GM19468 (cell line): ENCODE results near the gene LUZP2.

ENCODE experiments used
- ATAC-seq: cut with Tn5 transposase; IDR thresholded peaks from one replicate; pipeline ENCODE4 v1.9.1; 2021; ENCODE audit warnings: mild to moderate bottlenecking, moderate library complexity, moderate number of reproducible peaks; ENCODE audit not compliant: unreplicated experiment; ENCODE audit errors: extremely low read depth

The LUZP2 gene

DNA sequence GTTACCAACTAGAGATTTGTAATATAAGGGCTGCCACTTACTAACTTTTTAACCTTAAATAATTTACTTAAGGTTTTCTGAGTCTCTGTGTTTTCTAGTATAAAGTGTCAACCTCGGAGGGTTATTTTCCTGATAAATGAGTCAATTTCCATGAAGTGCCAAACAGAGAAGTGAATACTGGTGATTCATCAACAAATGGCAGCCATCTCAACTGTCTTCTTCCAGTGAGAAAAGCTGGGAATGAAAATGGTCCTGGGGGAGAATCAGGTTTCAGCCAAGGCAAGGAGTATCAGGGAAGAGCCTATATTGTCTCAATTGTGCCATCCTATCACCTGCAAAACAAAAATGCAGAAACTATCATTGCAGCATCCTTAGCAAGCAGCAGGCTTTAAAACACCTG is 129.1 kb downstream of the LUZP2 start:
- ATAC-seq: no peak

DNA sequence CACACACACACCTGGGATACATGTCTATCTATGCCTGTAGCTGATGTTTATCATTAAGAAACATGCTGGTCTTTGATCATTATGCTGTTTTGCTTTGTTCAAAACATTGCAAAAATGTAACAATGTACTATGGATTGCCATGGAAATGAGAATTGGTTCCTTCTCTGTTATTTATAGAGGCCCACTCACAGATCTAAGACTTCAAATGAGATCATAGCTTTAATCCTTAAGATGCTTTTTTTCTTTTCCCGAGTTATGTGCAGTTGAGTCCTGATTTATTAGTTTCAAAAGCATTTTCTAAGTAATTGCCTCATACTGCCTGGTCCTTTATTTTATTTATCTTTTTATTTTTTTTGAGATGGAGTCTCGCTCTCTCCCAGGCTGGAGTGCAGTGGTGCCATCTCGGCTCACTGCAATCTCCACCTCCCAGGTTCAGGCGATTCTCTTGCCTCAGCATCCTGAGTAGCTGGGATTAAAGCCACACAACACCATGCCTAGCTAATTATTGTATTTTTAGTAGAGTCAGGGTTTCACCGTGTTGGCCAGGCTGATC is 131.4 kb downstream of the LUZP2 start:
- no peak for ATAC-seq

DNA sequence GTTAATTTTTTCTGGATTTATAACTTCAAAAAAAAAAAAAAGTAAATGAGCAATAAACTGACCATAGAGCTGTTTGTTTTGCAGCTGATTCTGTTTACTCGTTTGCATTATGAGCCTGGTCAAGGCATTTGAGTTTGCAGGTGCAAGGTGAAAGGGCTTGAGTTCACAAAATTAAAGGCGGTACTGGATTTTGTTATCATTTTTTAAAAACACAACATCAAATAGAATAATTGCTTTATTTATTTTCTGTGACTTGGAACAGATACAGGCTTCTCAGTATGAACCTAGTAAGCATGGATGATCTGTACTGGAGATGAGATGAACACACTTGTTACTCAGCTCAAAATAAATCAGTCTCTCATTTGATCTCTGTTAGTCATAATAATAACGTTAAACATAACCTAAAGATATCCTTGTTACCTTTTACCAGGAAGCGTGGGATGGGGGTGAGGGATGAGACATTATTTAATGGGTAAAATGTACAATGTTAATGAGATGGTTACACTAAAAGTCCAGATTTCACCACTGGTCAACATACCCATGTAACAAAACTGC is 137.8 kb downstream of the LUZP2 start:
- no peak for ATAC-seq

DNA sequence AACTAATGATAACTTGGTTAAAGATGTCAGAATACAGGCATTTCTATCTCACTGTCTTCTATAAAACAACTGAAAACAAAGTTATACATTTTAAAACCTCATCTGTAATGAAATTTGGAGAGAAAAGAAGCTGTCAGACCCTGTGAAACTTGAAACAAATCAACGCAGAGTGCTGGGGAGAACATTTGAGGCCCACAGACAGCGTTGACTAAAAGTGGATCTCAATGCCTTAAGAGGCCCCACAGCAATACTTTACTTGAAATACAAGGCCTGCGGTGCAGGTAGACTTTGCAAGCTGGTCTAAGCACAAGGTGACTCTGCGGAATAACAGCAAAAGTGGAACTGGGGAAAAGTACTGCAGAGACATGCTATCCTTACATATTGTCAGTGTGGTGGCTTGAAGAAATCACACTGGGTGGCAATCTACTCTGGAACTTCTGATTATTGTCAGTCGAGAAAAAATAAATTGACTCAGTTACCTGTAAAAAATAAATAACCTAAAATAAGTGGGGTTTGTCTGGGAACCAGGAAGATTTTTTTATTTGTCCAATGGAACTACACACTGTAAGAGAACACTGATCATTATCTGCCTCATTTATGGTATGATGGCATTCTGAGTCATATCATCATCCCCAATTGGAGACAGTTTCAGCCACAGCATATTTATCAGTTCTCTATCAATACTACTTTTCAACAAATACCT is 138.9 kb downstream of the LUZP2 start:
- no peak for ATAC-seq

DNA sequence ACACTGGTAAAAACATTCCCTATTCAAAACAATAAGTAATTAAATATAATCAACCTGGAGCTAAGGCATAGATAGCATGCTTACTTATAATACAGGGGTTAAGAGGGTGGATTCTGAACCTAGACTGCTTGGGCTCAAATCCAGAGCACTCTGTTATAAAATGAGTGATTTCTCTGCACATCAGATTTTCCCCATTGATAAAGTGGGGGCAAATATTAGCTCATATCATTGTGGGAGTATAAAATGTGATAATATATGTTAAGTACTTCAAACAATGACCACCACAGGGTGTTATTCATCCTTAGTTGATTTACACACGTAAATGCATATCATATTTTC is 139.4 kb downstream of the LUZP2 start:
- ATAC-seq: no peak

DNA sequence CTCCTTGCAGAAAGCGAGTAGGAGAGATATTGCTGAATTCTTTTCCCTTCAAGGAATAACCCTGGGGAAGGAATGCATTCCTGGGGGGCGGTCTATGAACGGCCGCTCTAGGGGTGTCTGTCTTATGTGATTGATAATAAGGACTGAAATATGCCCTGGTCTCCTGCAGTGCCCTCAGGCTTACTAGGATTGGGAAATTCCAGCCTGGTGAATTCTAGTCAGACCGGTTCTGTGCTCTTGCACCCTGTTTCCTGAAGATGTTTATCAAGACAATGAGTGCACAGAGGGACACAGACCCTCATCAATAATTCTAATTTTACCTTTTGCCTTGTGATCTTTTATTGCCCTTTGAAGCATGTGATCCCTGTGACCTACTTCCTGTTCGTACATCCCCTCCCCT is 140.7 kb downstream of the LUZP2 start:
- ATAC-seq: no peak

DNA sequence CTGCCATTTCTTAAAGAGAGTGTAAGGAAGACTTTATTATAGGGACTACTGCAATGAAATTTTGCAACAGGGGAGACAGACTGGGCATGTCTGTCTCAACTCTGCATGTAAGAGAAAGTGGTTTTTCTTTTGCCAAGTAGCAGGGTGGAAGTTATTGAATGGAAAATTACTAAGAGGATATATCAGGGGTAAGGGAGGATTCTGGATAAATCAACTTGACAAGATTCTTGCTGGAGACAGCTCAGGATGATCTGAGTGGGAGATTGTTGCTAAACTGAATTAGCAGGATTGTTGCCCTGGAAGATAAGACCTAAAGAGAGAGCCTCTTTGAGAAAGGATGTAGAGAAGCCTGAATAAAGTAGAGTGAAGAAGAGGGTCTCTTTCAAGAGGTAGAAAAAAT is 145.8 kb downstream of the LUZP2 start:
- ATAC-seq: no peak

DNA sequence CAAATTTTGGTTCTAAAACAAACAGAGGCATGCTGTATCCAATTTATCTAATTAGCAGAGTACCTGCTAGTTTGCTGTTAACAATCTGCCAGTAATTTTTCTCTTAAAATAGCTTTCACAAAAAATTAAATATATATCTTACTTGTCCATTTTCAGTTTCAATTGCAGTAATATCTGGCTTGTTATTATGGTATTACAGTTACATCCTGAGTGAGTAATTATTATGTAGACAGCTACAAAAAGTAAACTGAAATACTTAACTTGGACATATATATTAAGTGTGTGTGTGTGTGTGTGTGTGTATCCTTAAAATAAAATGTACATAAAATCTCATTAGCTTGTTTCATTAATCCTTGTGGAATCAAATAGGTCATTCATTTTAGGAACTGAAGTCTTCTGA is 148.7 kb downstream of the LUZP2 start:
- ATAC-seq: no peak

DNA sequence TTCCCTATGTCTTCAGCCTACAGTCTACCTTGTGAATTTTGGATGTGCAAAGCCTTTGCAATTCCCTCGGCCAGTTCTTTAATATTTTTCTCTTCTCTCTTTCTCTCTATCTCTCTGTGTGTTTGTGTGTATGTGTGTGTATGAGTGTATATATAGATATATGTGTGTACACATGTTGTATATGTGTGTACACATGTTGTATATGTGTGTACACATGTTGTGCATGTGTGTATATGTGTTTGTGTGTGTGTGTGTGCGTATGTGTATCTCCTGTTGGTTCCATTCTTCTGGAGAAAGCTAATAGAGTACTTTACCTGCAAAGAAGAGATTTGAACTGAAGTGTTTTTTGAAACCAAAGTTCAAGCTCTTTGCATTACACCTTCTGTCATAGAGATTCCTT is 155.0 kb downstream of the LUZP2 start:
- ATAC-seq: no peak

DNA sequence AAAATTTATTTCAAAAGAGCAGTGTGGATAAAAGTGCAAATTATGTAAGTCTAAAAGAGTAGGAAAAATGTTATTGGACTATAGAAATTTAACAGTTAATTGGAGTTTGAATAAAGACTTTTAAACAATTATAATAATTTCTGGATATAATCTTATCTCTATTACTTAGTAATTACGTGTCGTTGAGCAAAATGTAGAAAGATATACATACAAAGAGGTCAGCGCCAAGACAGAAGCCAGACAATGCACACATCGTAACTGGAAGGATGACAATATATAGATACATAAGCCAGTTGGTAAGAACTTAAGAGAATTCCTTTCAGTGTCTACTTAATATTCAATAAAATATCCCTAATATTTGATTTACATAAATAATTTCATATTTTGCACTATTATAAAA is 157.0 kb downstream of the LUZP2 start:
- ATAC-seq: no peak

DNA sequence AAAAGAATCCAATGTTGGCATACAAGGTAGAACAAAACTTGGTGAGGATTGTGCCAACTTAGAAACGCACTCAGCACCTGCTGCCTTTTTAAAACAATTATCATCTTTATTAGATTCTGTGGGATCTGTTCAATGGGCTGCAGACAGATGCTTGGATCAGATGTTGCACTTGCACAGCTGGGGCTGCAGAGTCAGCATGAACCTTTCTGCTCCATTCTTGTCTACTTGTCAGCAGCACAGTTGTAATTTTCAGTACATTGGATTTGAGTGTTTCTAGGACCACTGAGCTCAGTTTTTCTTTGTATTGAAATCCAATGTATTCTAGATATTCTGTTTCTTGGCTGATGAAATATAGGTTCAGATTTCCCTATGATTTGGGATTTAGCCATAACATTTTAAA is 164.5 kb downstream of the LUZP2 start:
- no peak for ATAC-seq

DNA sequence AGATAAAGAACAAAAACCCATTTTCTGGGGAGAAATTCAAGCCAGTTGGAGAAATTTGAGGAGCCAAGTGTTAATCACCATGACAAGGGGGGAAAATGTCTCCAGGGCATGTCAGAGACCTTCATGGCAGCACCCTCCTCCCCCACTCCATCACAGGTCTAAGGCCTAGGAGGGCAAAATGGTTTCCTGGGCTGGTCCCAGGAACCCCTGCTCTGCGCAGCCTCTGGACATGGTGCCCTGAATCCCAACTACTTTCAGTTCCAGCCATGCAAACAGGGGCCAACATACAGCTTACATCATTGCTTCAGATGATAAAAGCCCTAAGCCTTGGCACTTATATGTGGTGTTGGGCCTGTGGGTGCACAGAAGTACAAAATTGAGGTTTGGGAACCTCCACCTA is 167.5 kb downstream of the LUZP2 start:
- no peak for ATAC-seq

DNA sequence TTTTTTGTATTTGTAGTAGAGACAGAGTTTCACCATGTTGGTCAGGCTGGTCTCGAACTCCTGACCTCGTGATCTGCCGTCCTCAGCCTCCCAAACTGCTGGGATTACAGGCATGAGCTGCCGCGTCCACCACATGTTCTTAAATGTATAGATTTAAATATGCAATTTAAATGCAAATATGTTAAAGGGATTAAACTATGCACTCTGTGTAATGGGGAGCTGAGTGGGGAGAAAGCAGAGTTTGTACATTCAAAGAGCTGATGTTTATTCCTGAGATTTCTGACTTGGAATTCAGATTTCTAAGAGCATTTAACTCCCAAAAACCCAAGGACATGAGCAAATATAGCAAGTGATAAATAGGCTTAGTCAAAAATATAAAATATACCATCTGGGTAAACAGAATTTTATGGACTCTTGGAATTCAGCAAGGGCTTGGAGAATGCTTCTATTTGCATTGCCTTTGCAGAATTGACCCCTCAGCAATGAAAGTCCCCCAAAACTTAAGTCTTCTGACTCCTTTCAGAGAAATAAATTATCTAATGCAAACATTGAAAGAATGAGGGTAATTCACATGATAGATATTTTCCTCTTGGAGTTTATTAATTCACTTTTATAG is 170.6 kb downstream of the LUZP2 start:
- ATAC-seq: no peak

DNA sequence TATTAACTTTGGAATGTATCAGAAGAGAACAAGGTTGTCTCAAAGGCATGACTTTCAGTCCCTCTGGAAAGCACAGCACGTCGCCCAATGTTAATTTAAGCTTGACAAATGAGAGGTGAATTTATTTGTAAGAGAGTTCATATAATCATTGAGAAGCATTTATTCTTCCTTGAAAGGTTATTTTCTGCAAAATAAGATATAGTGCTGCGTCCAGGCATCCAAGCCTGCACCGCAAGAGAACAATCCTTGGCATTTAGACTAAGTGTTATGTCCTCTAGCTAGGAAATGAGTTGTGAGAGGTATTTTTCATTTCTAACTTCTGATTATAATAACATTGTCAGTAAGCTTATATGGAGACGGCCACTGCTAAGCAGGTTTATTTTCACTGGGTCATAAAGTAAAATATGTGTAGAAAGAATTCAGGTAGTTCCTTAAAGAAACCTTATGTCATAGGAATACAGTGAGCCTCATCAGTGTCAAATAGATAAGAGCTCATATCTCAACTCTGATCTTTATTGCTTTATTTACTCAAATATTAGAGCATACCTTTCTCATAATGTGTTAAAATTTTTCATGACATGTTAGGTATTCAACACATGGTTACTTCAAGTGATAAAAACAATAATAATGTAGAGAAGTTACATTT is 182.0 kb downstream of the LUZP2 start:
- ATAC-seq: no peak

DNA sequence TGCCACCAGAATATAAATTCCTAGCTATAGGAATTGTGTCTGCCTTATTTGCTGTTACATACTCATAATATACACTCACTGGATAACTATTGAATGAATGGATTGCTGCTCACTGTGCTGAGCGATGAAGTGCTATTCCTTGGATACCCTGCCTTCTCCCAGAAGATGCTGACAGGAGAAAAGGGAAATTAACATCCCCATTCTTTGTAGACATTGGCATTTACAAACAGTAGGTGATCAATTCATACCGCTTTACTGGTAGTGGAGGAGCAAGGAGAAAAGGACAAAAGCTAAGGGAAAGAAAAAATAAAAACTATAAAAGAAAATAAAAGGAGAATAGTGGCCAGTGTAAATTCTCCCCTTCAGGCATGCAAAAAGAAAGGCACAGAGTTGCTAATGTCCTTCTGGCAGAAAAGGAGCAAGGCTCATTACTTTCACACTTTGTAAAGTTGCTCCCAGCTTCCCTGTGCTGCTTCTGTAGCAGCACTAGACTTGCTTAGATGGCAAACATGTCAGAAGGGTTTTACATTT is 183.0 kb downstream of the LUZP2 start:
- ATAC-seq: no peak

DNA sequence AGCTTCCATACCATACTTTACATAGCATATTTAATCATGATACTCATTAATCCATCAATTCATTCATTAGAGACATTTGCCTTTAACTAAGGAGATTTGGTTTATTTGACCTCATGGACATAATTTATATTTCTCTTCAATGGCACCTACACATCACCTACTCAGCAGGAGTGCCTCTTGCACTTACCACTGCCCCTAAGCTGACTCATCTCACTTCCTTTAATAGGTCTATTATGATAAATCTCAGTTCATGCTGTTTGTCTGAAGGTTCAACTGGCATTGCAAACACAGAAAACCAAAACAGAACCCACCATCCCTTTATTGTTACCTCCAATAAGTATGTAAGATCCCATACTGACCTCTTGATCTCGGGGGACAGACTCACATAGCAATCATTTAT is 186.7 kb downstream of the LUZP2 start:
- ATAC-seq: no peak

DNA sequence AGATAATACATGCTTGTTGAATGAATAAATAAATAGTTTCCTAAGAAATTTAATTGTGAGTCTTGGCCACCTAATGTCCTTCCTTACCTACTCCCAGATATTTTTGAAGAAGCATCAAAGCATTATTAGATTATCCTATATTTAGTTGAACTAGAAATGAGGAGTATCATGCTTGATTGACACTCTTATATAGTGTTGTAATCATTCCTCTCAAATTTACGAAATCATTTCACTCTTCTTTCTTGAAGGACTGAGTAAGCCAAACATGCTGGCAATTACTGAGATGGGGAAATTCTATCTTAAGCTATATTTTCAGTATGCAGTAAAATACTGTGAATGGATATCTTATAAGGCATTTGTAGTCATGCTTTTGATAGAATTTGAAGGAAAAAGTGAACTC is 189.0 kb downstream of the LUZP2 start:
- no peak for ATAC-seq

DNA sequence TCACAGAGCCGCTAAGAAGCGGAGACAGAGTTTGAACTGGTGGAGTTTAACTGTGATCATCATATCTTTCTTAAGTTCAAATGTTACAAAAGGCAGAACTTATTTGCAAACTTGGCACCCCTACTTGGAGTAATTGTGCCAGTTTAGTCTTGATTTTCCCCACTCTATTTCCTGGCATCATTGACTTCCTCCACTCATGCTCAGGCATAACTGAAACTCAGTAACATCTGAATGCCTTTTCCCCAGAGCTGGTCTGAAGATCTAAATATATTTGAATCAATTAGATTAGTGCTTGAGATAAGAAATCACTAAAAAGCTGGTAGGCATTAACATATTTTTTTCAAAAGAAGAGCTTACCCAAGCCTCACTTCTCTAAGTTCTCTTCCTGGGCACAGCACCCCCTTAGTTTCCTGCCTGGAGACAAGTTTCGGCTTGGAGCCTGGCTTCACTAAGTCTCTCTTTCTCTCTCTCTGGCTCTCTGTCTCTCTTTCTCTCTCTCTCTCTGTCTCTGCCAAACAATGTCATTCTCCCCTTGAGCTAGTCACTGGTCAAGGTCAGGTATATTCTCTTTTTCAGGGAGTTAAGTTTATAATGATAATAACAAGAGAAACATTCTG is 190.8 kb downstream of the LUZP2 start:
- ATAC-seq: no peak

DNA sequence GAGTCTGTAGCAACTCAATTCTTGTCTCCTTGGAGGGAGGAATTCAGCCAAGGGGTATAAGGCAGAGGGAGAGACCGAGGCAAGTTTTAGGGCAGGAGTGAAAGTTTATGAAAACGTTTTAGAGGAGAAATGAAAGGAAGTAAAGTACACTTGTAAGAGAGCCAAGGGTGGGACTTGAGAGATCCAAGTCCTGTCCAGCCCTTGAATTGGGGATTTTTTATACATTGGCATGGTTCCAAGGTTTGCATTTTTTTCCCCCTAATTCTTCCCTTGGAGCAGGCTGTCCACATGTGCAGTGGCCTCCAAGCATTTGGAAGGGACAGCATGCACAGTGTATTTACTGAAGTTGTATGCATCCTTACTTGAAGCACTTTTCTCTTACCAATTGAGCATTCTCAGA is 192.1 kb downstream of the LUZP2 start:
- ATAC-seq: no peak

DNA sequence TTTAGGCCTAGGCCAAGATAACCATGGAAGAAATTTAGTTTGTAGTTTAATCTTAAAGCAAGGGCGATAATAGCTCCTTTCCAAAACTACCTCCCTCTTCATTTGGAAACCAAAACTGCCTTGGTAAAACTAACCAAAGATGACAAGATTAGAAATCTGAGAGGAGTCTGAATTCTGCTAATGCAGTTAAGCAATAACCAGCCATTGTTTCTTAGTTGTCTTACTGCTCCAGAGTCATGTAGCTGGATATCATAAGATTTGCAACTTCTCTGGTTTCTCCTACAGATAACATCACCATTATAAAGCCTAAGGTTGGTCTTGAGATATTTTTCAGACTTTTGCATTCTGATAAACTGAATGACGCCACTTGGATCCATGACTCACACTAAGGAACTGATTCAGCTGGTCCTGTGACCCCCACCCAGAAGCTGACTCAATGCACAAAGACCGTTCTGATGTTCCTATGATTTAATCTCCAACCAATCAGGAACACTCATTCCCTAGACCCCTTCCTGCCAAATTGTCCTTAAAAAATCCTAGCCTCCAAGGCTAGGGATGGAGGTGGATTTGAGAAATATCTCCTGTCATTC is 200.8 kb downstream of the LUZP2 start:
- ATAC-seq: no peak
